ENCODE data around the gene EXTL1.

Gene EXTL1

DNA sequence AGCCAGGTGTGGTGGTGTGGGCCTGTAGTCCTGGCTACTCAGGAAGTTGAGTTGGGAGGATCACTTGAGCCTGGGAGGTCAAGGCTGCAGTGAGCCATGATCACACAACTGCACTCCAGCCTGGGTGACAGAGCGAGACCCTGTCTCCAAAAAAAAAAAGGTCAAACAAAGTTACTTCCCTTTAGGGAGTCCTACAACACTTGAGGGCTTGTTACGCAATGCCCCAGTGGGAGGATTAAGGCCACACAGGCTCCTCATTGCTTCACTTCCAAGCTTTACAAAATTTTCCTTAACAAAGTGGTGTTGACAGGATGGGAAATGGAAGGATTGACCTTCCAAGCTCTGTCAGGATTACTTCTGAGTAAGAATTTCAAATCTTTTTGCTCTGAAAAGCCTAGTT, 6.2 kb upstream of the EXTL1 start:
- Histone ChIP-seq H3K4me2 (ENCODE audit: low read length) (no peak overlapping the region), H3K36me3 (ENCODE audit: insufficient read depth, low read length) (no peaks in the 10 kb centered on the region), H3K79me2 (ENCODE audit: insufficient read depth, low read length) (no peaks in the 10 kb centered on the region), H3K9ac (ENCODE audit: low read length) (no peak overlapping the region), H2AFZ (ENCODE audit: low read length) (no peak overlapping the region), H3F3A (ENCODE audit: insufficient read depth, low read length) (no peaks in the 10 kb centered on the region), H3K27me3 (ENCODE audit: insufficient read depth, low read length) (0 out of 2 replicates have a peak, but pooled peaks cover 3% of the 10 kb centered on the region), H4K20me1 (ENCODE audit: insufficient read depth, low read length) (no peaks in the 10 kb centered on the region), H3K9me3 (ENCODE audit: low read length) (no peaks in the 10 kb centered on the region), H3K27ac (ENCODE audit: low read depth, low read length, poor library complexity, severe bottlenecking) (no peak overlapping the region), H3K4me1 (ENCODE audit: insufficient read depth, low read length, severe bottlenecking) (no peaks in the 10 kb centered on the region), H3K4me3 (ENCODE audit: low read depth, low read length, poor library complexity, severe bottlenecking) (no peak overlapping the region), H3K9me2 (ENCODE audit: low read depth, low read length) (no peaks in the 10 kb centered on the region)
- no peak for TF ChIP-seq EZH2 (IDR thresholded peaks at IDR 0.05; ENCODE audit: borderline replicate concordance, low read length)
- TF ChIP-seq, protein P1, sequence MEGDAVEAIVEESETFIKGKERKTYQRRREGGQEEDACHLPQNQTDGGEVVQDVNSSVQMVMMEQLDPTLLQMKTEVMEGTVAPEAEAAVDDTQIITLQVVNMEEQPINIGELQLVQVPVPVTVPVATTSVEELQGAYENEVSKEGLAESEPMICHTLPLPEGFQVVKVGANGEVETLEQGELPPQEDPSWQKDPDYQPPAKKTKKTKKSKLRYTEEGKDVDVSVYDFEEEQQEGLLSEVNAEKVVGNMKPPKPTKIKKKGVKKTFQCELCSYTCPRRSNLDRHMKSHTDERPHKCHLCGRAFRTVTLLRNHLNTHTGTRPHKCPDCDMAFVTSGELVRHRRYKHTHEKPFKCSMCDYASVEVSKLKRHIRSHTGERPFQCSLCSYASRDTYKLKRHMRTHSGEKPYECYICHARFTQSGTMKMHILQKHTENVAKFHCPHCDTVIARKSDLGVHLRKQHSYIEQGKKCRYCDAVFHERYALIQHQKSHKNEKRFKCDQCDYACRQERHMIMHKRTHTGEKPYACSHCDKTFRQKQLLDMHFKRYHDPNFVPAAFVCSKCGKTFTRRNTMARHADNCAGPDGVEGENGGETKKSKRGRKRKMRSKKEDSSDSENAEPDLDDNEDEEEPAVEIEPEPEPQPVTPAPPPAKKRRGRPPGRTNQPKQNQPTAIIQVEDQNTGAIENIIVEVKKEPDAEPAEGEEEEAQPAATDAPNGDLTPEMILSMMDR (IDR thresholded peaks at IDR 0.05; ENCODE audit: low read length), result no peak

GRCh38 chr1:26016258-26016952, 5.2 kb upstream of the EXTL1 start:
- Histone ChIP-seq H3K9me2 (ENCODE audit: low read depth, low read length) (no peaks in the 10 kb centered on the region), H3K27ac (ENCODE audit: low read depth, low read length, poor library complexity, severe bottlenecking) (no peak overlapping the region), H3K9ac (ENCODE audit: low read length) (no peak overlapping the region), H3K4me3 (ENCODE audit: low read depth, low read length, poor library complexity, severe bottlenecking) (no peak overlapping the region), H3K4me1 (ENCODE audit: insufficient read depth, low read length, severe bottlenecking) (no peaks in the 10 kb centered on the region), H2AFZ (ENCODE audit: low read length) (no peak overlapping the region), H3F3A (ENCODE audit: insufficient read depth, low read length) (no peaks in the 10 kb centered on the region), H3K36me3 (ENCODE audit: insufficient read depth, low read length) (no peaks in the 10 kb centered on the region), H3K9me3 (ENCODE audit: low read length) (no peaks in the 10 kb centered on the region), H3K4me2 (ENCODE audit: low read length) (no peak overlapping the region), H4K20me1 (ENCODE audit: insufficient read depth, low read length) (no peaks in the 10 kb centered on the region), H3K79me2 (ENCODE audit: insufficient read depth, low read length) (no peaks in the 10 kb centered on the region), H3K27me3 (ENCODE audit: insufficient read depth, low read length) (0 out of 2 replicates have a peak, but pooled peaks cover 3% of the 10 kb centered on the region)
- TF ChIP-seq, protein P1 (IDR thresholded peaks at IDR 0.05; ENCODE audit: low read length), result no peak
- no peak for TF ChIP-seq EZH2 (IDR thresholded peaks at IDR 0.05; ENCODE audit: borderline replicate concordance, low read length)

DNA sequence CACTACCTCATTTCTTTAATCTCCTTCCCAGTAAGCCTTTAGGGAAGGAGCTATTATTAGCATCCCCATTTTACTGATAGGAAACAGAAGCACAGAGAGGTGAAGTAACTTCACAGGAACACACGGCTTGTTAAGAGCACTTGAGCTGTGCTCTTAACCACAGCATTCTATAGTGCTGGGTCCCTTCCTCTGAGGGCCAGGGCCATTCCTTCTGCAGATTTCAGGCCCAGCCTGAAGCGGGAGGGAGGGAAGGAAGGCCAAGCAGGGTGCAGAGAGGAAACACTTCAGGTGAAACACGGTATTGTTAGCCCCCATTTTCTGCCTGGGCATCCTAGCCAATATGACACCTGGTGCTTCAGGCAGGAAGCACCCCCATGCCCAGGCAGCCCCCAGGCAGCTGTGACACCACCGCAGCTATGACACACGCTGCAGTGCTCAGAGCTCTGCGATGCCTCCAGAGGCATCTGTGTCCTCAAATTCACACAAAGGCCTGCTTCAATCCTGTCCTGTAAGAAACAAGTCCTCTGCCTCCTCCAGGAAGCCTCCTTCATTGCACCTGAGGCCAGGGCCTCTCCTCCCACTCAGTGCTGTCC, 4.5 kb upstream of the EXTL1 start:
- Histone ChIP-seq H3K79me2 (ENCODE audit: insufficient read depth, low read length) (no peaks in the 10 kb centered on the region), H3K4me3 (ENCODE audit: low read depth, low read length, poor library complexity, severe bottlenecking) (no peak overlapping the region), H3K9me3 (ENCODE audit: low read length) (no peaks in the 10 kb centered on the region), H3K4me2 (ENCODE audit: low read length) (no peak overlapping the region), H3K4me1 (ENCODE audit: insufficient read depth, low read length, severe bottlenecking) (no peaks in the 10 kb centered on the region), H3K36me3 (ENCODE audit: insufficient read depth, low read length) (no peaks in the 10 kb centered on the region), H3K27ac (ENCODE audit: low read depth, low read length, poor library complexity, severe bottlenecking) (no peak overlapping the region), H3K9me2 (ENCODE audit: low read depth, low read length) (no peaks in the 10 kb centered on the region), H3F3A (ENCODE audit: insufficient read depth, low read length) (no peaks in the 10 kb centered on the region), H3K27me3 (ENCODE audit: insufficient read depth, low read length) (0 out of 2 replicates have a peak, but pooled peaks cover 3% of the 10 kb centered on the region), H4K20me1 (ENCODE audit: insufficient read depth, low read length) (no peaks in the 10 kb centered on the region), H3K9ac (ENCODE audit: low read length) (no peak overlapping the region), H2AFZ (ENCODE audit: low read length) (no peak overlapping the region)
- TF ChIP-seq, protein P1 (IDR thresholded peaks at IDR 0.05; ENCODE audit: low read length), result no peak
- no peak for TF ChIP-seq EZH2 (IDR thresholded peaks at IDR 0.05; ENCODE audit: borderline replicate concordance, low read length)
